K562 (cell line): ENCODE results near the gene SH3TC1.

Experiments used
- BRCA1 ChIP-seq, 2 experiments: fragments of 450-650 bp in 1 of 2; sonication (generic) in 1 of 2; formaldehyde crosslinking in 1 of 2; IDR thresholded peaks; 2 replicates each; pipeline versions ENCODE4 v1.5.0 to v1.6.1; 2017 to 2020; ENCODE audit warnings: mild to moderate bottlenecking in 1 of 2, missing genetic modification reagents in 1 of 2
- KDM1A ChIP-seq, 2 experiments: fragments of 450-650 bp; IDR thresholded peaks; 2 replicates each; pipeline ENCODE4 v1.6.1; 2016; ENCODE audit warnings: mild to moderate bottlenecking in 2 of 2
- NR3C1 ChIP-seq: sonication (generic); formaldehyde crosslinking; IDR thresholded peaks from 2 replicates; pipeline ENCODE4 v1.8.1; 2022; ENCODE audit warnings: missing genetic modification reagents
- PRPF4 ChIP-seq: fragments of 200-400 bp; formaldehyde crosslinking; IDR thresholded peaks from one replicate; pipeline ENCODE4 v1.6.1; 2017; ENCODE audit warnings: low read length, low read depth, mild to moderate bottlenecking; ENCODE audit not compliant: insufficient read depth, poor library complexity, severe bottlenecking
- YY1 ChIP-seq, 3 experiments: IDR thresholded peaks; 2 replicates each; pipeline ENCODE4 v1.6.1; 2011; ENCODE audit warnings: low read length in 2 of 3, mild to moderate bottlenecking in 2 of 3, moderate library complexity in 2 of 3, borderline replicate concordance in 1 of 3, control low read depth in 1 of 3, low read depth in 1 of 3; ENCODE audit not compliant: insufficient read depth in 3 of 3, insufficient replicate concordance in 2 of 3, control insufficient read depth in 1 of 3, insufficient read length in 1 of 3; ENCODE audit errors: extremely low read depth in 1 of 3
- TF ChIP-seq, protein P1 (sequence below), 2 experiments: IDR thresholded peaks; 2 replicates each; pipeline ENCODE4 v1.6.1; 2011; ENCODE audit warnings: borderline replicate concordance in 1 of 2, control low read depth in 1 of 2, low read depth in 1 of 2, low read length in 1 of 2, mild to moderate bottlenecking in 1 of 2, mixed read lengths in 1 of 2, moderate library complexity in 1 of 2; ENCODE audit not compliant: insufficient read depth in 1 of 2, insufficient read length in 1 of 2, poor library complexity in 1 of 2, severe bottlenecking in 1 of 2; ENCODE audit errors: extremely low read depth in 1 of 2
- TF ChIP-seq, protein P2 (sequence below): sonication (generic); formaldehyde crosslinking; IDR thresholded peaks from 2 replicates; pipeline ENCODE4 v1.8.1; 2022; ENCODE audit warnings: missing genetic modification reagents

DNA sequence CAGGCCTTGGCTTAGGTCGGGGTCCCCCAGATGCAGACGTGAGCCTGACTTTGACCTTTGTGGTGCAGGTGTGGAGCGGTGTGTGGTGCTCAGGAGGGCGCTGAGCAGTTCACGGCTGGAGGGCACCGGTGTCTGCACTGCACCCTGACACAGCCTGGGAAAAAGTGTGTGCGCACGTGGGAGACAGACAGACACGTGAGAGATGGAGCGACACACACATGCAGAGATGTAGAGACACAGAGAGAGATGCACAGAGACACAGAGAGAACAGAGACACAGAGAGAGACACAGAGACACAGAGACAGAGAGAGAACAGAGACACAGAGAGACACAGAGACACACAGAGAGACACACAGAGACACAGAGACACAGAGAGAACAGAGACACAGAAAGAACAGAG lies 64.3 kb downstream of the SH3TC1 start:
- no peak for TF ChIP-seq YY1 (IDR thresholded peaks at IDR 0.05; ENCODE audit: borderline replicate concordance in 1 of 3, control insufficient read depth in 1 of 3, extremely low read depth in 1 of 3, insufficient read depth in 3 of 3, insufficient read length in 1 of 3, insufficient replicate concordance in 2 of 3, low read depth in 1 of 3, low read length in 2 of 3)
- no peak for TF ChIP-seq PRPF4
- TF ChIP-seq NR3C1, result no peak
- TF ChIP-seq, protein P1, sequence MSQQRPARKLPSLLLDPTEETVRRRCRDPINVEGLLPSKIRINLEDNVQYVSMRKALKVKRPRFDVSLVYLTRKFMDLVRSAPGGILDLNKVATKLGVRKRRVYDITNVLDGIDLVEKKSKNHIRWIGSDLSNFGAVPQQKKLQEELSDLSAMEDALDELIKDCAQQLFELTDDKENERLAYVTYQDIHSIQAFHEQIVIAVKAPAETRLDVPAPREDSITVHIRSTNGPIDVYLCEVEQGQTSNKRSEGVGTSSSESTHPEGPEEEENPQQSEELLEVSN (IDR thresholded peaks at IDR 0.05; ENCODE audit: borderline replicate concordance in 1 of 2, extremely low read depth in 1 of 2, insufficient read depth in 1 of 2, insufficient read length in 1 of 2, low read depth in 1 of 2, low read length in 1 of 2, poor library complexity in 1 of 2, severe bottlenecking in 1 of 2), result no peak
- TF ChIP-seq, protein P2, sequence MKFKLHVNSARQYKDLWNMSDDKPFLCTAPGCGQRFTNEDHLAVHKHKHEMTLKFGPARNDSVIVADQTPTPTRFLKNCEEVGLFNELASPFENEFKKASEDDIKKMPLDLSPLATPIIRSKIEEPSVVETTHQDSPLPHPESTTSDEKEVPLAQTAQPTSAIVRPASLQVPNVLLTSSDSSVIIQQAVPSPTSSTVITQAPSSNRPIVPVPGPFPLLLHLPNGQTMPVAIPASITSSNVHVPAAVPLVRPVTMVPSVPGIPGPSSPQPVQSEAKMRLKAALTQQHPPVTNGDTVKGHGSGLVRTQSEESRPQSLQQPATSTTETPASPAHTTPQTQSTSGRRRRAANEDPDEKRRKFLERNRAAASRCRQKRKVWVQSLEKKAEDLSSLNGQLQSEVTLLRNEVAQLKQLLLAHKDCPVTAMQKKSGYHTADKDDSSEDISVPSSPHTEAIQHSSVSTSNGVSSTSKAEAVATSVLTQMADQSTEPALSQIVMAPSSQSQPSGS (CRISPR knock-in tag), result no peak
- no peak for TF ChIP-seq KDM1A (IDR thresholded peaks at IDR 0.05)
- no peak for TF ChIP-seq BRCA1 (IDR thresholded peaks at IDR 0.05)
- no peak for TF ChIP-seq BRCA1 (CRISPR knock-in tag; IDR thresholded peaks at IDR 0.05)
